Psoas muscle (tissue), 8 donors: ENCODE data around the gene TM7SF2. TPM values are rescaled to one million over a fixed set of nuclear protein-coding genes. Genes with fewer than 3 reads are reported as not detected.
A peak's percentile ranks its signal among the peaks of the same experiment; 100 is the strongest.

Experiments used
- ATAC-seq, 4 donors: fragments of 200-7000 bp; cut with Tn5 transposase; one replicate each; pipeline ENCODE4 v1.9.1; 2020; ENCODE audit warnings: moderate library complexity in 3 of 4, mild to moderate bottlenecking in 2 of 4
- DNase-seq, 2 donors: peaks; one replicate each; pipeline ENCODE4 v3.0.0-alpha.2; 2020
- H3K27ac ChIP-seq: fragments of 200-600 bp; one replicate; pipeline ENCODE4 v1.8.0; 2022
- H3K27me3 ChIP-seq, 3 donors: fragments of 200-600 bp in 1 of 3; one replicate each; pipeline versions ENCODE4 v1.6.1 to v1.8.0; 2013 to 2022; ENCODE audit warnings: low read length in 2 of 3, mild to moderate bottlenecking in 2 of 3, moderate library complexity in 1 of 3; ENCODE audit not compliant: insufficient read depth in 3 of 3
- H3K36me3 ChIP-seq, 2 donors: fragments of 200-600 bp in 1 of 2; one replicate each; pipeline versions ENCODE4 v1.6.1 to v1.8.0; 2013 to 2022; ENCODE audit warnings: low read depth in 1 of 2, mild to moderate bottlenecking in 1 of 2, moderate library complexity in 1 of 2; ENCODE audit not compliant: insufficient read depth in 1 of 2
- H3K4me1 ChIP-seq: fragments of 200-600 bp; one replicate; pipeline ENCODE4 v1.8.0; 2022
- H3K4me3 ChIP-seq: fragments of 200-600 bp; one replicate; pipeline ENCODE4 v1.8.0; 2022; ENCODE audit warnings: mild to moderate bottlenecking
- H3K9me3 ChIP-seq: fragments of 200-600 bp; one replicate; pipeline ENCODE4 v1.8.0; 2022
- WGBS, 3 donors: extraction: QIAGEN DNeasy Blood & Tissue Kit; methylation state at CpG; one replicate each; pipeline versions ENCODE4 v1.1.6 to v1.1.7; 2013; 5-methylcytosine and 5-hydroxymethylcytosine counted together
- intact Hi-C, 2 donors: fragments of 100-400 bp; cut with DNase I; formaldehyde crosslinking; loops; one replicate each; pipeline versions ENCODE4 v1.11.0 to v1.14.2; 2022
- polyA plus RNA-seq, 3 donors: library from polyadenylated mRNA; stranded (reverse); fragments of 200-250 nt; gene quantifications; one replicate each; pipeline ENCODE4 v1.2.3, GENCODE V29; 2013
- total RNA-seq, 4 donors: library from RNA; stranded (reverse); fragmentation: NEBNext Ultra II Directional in 2 of 4; extraction: Animal tissue kit (Norgen Biotek cat#: 25700) in 2 of 4; gene quantifications; one replicate each; pipeline versions ENCODE4 v1.2.1 to v1.2.4, GENCODE V29; 2021 to 2023
- TF ChIP-seq, protein P1 (sequence below): fragments of 200-600 bp; IDR thresholded peaks from one replicate; pipeline ENCODE4 v1.8.0; 2022; ENCODE audit warnings: antibody characterized with exemption
- donor health status: healthy with polysubstance abuse.
- donor health status: DM: no; HTN: no; CAD: no; lungs with moderate emphysema.
- donor health status: Bipolar disorder and iron deficiency.
- donor health status: healthy.
- donor health status: DM: yes; HTN: yes; CAD: no.
- donor health status: DM: no; HTN: no; CAD: no.
- donor health status: DM: no; HTN: no; CAD: no.
- donor health status: DM: yes; HTN: yes; CAD: no.

Gene TM7SF2
- total and polyA plus RNA-seq, 7 donors = 3.2 to 13.5 (median 6.5) TPM

DNA sequence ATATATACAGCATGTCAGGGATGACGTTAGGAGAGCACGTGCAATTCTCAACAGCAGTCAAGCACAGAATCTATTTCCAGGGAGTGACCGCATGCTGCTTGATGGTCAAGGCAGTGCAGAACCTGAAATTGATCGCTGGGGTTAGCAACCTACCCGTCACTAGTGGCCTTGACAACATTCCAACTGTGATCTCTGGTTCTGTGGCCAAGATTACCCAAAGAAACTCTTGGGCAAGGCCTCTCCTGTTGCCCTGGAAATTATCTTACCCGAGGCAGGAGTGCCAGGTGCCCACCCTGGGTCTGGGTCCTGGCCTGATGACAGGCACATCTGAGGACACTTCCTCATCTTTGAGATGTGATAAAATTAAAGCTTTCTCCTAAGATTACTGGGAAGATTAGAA is 2.2 kb downstream of the TM7SF2 start:
- Histone ChIP-seq H3K27ac (peak overlapping the region; percentile 15), H3K4me1 (peaks cover 31% of the 10 kb centered on the region), H3K27me3 (no peaks in the 10 kb centered on the region), H3K4me3 (no peak overlapping the region), H3K9me3 (no peaks in the 10 kb centered on the region), H3K36me3 (peaks cover 3 to 33% of the 10 kb centered on the region in 2 donors)
- DNase-seq = no peak
- intact Hi-C loops = loop anchor here (5.0 to 10.0 kb wide), 2 partner anchors 102 to 269 kb away; partner anchors contain the start of genes ARL2 (in 1 of the 2) and CDC42BPG (in 1 of the 2)
- ATAC-seq = no peak
- WGBS, 3 donors = 62 to 76% (median 71%) methylated on average over 6 of the region's 6 CpGs
- TF ChIP-seq, protein P1, sequence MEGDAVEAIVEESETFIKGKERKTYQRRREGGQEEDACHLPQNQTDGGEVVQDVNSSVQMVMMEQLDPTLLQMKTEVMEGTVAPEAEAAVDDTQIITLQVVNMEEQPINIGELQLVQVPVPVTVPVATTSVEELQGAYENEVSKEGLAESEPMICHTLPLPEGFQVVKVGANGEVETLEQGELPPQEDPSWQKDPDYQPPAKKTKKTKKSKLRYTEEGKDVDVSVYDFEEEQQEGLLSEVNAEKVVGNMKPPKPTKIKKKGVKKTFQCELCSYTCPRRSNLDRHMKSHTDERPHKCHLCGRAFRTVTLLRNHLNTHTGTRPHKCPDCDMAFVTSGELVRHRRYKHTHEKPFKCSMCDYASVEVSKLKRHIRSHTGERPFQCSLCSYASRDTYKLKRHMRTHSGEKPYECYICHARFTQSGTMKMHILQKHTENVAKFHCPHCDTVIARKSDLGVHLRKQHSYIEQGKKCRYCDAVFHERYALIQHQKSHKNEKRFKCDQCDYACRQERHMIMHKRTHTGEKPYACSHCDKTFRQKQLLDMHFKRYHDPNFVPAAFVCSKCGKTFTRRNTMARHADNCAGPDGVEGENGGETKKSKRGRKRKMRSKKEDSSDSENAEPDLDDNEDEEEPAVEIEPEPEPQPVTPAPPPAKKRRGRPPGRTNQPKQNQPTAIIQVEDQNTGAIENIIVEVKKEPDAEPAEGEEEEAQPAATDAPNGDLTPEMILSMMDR = no peak

DNA sequence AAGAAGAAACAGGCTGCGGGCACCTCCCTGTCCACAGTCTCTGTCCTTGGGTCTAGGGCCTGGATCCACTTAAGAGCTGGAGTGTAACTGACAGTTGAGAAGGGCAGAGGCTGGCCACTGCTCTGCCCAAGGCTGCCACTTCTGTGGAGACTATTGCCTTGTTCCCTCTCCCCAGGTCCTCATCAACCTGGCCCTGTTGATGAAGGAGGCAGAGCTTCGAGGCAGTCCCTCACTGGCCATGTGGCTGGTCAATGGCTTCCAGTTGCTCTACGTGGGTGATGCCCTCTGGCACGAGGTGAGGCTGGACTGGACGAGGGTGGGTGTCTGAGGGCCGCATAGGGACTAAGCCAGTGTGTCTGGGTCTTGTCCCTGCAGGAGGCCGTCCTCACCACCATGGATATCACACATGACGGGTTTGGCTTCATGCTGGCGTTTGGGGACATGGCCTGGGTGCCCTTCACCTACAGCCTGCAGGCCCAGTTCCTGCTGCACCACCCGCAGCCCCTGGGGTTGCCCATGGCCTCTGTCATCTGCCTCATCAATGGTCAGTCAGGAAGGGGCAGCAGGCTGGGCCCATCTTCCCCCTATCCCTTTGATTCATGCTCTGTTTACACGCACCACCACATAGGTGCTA is 3.0 kb downstream of the TM7SF2 start:
- no peak overlapping the region for H3K27ac ChIP-seq
- 73 to 82% (median 81%) methylated on average over 11 of the region's 11 CpGs for WGBS, 3 donors

DNA sequence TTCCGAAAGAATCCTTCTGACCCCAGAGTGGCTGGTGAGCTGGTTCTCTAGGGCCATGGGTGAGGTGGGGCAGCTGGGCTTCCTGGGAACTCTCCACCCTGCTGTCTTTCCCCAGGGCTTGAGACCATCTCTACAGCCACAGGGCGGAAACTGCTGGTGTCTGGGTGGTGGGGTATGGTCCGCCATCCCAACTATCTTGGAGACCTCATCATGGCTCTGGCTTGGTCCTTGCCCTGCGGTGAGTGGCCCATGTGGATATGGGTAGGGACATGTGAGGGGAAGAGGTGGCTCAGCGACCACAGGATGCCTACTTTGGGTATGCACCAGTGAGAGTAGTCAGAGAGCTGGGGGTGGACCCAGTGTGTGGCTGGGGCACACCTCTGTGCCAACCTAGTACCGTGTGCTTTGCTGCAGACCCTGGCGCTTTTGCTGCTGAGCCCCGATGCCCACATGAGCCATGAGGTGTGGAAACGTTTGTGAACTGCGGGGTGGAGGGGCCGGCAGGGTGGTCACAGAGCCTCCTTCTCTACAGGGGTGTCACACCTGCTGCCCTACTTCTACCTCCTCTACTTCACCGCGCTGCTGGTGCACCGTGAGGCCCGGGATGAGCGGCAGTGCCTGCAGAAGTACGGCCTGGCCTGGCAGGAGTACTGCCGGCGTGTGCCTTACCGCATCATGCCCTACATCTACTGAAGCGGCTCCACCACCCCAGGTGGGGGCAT is 3.9 kb downstream of the TM7SF2 start:
- WGBS, 3 donors = 85 to 92% (median 91%) methylated on average over 21 of the region's 21 CpGs
- intact Hi-C loops = loop anchor here in 1 of 2 donors (10.0 kb wide), 1 partner anchor 271 kb away; the partner anchor contains the start of gene CDC42BPG
- H3K4me1 ChIP-seq = peaks cover 29% of the 10 kb centered on the region

More for the DNA sequence above, 3.0 kb downstream of the TM7SF2 start:
- H3K9me3 ChIP-seq = no peaks in the 10 kb centered on the region
- no peaks in the 10 kb centered on the region for H3K27me3 ChIP-seq
- intact Hi-C loops = loop anchor here (5.0 to 10.0 kb wide), 2 partner anchors 102 to 270 kb away; partner anchors contain the start of genes ARL2 (in 1 of the 2) and CDC42BPG (in 1 of the 2)
- TF ChIP-seq, protein P1 = no peak
- no peak for DNase-seq
- H3K36me3 ChIP-seq = peaks cover 4 to 33% of the 10 kb centered on the region in 2 donors
- no peak for ATAC-seq
- H3K4me3 ChIP-seq = no peak overlapping the region
- H3K4me1 ChIP-seq = peaks cover 31% of the 10 kb centered on the region

DNA sequence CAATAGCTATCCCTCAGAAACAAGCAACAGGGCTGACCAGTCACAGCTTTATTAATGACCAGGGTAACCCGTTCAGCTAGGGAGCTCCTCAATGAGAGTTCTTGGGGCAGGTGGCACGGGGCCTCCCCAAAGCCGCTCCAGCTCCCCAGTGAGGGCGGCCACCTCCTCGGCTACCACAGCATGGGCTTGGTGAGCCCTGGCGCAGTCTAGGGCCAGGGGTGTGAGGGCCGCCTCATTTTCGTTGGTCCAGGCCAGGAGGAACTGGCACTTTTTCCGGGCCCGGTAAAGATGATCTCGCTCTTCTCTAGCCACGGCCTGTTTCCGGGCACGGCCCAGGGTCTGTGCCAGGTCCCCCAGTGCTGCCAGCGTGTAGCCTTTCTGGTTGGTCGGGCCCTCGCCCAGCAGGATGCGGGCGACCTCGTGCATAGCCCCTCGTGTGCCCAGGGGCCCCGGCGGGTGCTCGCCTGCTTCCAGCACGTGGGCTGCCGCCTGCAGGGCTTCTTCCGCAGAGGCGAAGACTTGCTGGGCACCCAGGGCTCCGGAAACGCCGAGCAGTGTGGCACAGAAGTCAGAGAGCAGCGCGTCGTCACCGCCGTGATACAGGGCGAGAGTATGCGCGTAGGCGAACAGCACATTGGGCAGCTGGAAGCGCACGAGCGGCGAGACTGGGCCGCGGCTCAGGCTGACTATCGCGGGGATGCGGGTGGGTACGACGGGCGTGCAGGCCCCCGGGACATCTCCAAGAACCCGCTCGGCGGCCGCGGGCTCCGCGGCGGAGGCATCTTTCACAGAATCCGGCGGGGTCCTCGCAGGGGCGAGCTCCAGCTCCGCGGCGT is 4.9 kb downstream of the TM7SF2 start:
- Histone ChIP-seq H3K27ac (peak overlapping the region; percentile 81), H3K36me3 (peaks cover 10 to 47% of the 10 kb centered on the region in 2 donors), H3K9me3 (no peaks in the 10 kb centered on the region), H3K4me1 (peaks cover 28% of the 10 kb centered on the region), H3K27me3 (no peaks in the 10 kb centered on the region), H3K4me3 (peak overlapping the region; percentile 79)
- 13 to 22% (median 15%) methylated on average over 50 to 68 of the region's 68 CpGs for WGBS, 3 donors
- intact Hi-C loops = loop anchor here in 1 of 2 donors (10.0 kb wide), 1 partner anchor 272 kb away; the partner anchor contains the start of gene CDC42BPG
- DNase-seq (peak in 1 of 2 donors; percentile 39), ATAC-seq (peak; percentile 3 to 22 (median 11))
- TF ChIP-seq, protein P1 = no peak

More for the DNA sequence above, 3.9 kb downstream of the TM7SF2 start:
- TF ChIP-seq, protein P1 = no peak
- Histone ChIP-seq H3K27me3 (no peaks in the 10 kb centered on the region), H3K9me3 (no peaks in the 10 kb centered on the region), H3K36me3 (peaks cover 7 to 39% of the 10 kb centered on the region in 2 donors), H3K27ac (peak overlapping the region; percentile 81), H3K4me3 (peak overlapping the region; percentile 79)
- no peak for DNase-seq
- no peak for ATAC-seq
